PFSK-1 (cell line): ENCODE measurements around the gene PCDH15.

Experiments
- POLR2AphosphoS5 ChIP-seq: IDR thresholded peaks from 2 replicates; pipeline ENCODE4 v1.6.1; 2012; ENCODE audit warnings: low read depth, mild to moderate bottlenecking, control low read depth, low read length, moderate library complexity
- SIN3A ChIP-seq: IDR thresholded peaks from 2 replicates; pipeline ENCODE4 v1.6.1; 2012; ENCODE audit warnings: mild to moderate bottlenecking, low read length, moderate library complexity, borderline replicate concordance; ENCODE audit not compliant: insufficient read depth
- TAF1 ChIP-seq: IDR thresholded peaks from 2 replicates; pipeline ENCODE4 v1.6.1; 2012; ENCODE audit warnings: low read length, control low read depth, borderline replicate concordance; ENCODE audit not compliant: insufficient read depth

DNA sequence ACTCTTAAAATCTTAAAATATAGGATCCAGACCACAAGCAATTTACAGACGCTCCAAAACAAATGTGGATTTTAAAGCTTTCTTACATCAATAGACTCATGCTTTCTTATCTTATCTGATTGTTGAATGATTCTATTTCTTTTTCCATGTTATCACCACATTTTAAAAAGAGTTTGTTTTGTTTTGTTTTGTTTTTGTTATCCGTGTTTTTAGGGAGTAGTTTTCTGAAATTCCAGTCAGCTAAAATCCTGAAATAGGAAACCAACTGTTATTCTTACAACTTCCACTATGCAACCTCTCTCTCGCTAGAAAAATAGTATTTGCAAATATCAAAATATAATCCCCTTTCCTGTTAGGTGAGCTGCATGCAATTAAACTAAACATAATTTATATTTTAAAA lies 251.0 kb downstream of the PCDH15 start:
- TF ChIP-seq TAF1, result no peak
- no peak for TF ChIP-seq SIN3A
- TF ChIP-seq POLR2AphosphoS5, result no peak
